HEK293 (cell line): ENCODE data around the gene SPNS1.

Source experiments
- GLIS1 ChIP-seq: fragments of 450-650 bp; formaldehyde crosslinking; IDR thresholded peaks from 2 replicates; pipeline ENCODE4 v1.5.1; 2016; ENCODE audit warnings: missing biosample characterization, missing genetic modification characterization
- IKZF3 ChIP-seq: fragments of 450-650 bp; IDR thresholded peaks from 2 replicates; pipeline ENCODE4 v1.5.0; 2018; ENCODE audit warnings: missing biosample characterization, mild to moderate bottlenecking, missing genetic modification characterization, moderate library complexity
- INSM2 ChIP-seq: fragments of 450-650 bp; formaldehyde crosslinking; IDR thresholded peaks from 2 replicates; pipeline ENCODE4 v1.5.1; 2016; ENCODE audit warnings: missing biosample characterization, missing genetic modification characterization
- KLF16 ChIP-seq: fragments of 450-650 bp; formaldehyde crosslinking; IDR thresholded peaks from 2 replicates; pipeline ENCODE4 v1.5.1; 2017; ENCODE audit warnings: missing biosample characterization, missing genetic modification characterization
- KLF8 ChIP-seq: fragments of 450-650 bp; formaldehyde crosslinking; IDR thresholded peaks from 2 replicates; pipeline ENCODE4 v1.5.1; 2016; ENCODE audit warnings: missing biosample characterization, missing genetic modification characterization
- OSR2 ChIP-seq: fragments of 450-650 bp; formaldehyde crosslinking; IDR thresholded peaks from 2 replicates; pipeline ENCODE4 v1.5.1; 2016; ENCODE audit warnings: missing biosample characterization, missing genetic modification characterization
- TCF7L2 ChIP-seq: IDR thresholded peaks from 2 replicates; pipeline ENCODE4 v1.6.1; 2011; ENCODE audit warnings: low read depth, mild to moderate bottlenecking, inconsistent platforms, low read length, moderate library complexity, borderline replicate concordance
- YY2 ChIP-seq: fragments of 450-650 bp; formaldehyde crosslinking; IDR thresholded peaks from 2 replicates; pipeline ENCODE4 v1.5.1; 2016; ENCODE audit warnings: missing biosample characterization, missing genetic modification characterization
- ZBTB17 ChIP-seq: fragments of 450-650 bp; formaldehyde crosslinking; IDR thresholded peaks from 2 replicates; pipeline ENCODE4 v1.5.1; 2016; ENCODE audit warnings: missing biosample characterization, missing genetic modification characterization
- ZNF121 ChIP-seq: fragments of 450-650 bp; formaldehyde crosslinking; IDR thresholded peaks from 2 replicates; pipeline ENCODE4 v1.5.1; 2016; ENCODE audit warnings: missing biosample characterization, missing genetic modification characterization
- ZNF19 ChIP-seq: fragments of 450-650 bp; formaldehyde crosslinking; IDR thresholded peaks from 2 replicates; pipeline ENCODE4; 2016; ENCODE audit warnings: missing biosample characterization, missing genetic modification characterization, low read depth
- ZNF274 ChIP-seq, 2 experiments: fragments of 200-500 bp in 1 of 2; fragments of 450-650 bp in 1 of 2; sonication (Bioruptor generic) in 1 of 2; formaldehyde crosslinking in 1 of 2; IDR thresholded peaks; 2 replicates each; pipeline versions ENCODE4 v1.5.1 to v1.6.1; 2014 to 2016; ENCODE audit warnings: borderline replicate concordance in 1 of 2, inconsistent platforms in 1 of 2, low read length in 1 of 2, missing biosample characterization in 1 of 2, missing genetic modification characterization in 1 of 2
- ZNF473 ChIP-seq: fragments of 450-650 bp; formaldehyde crosslinking; IDR thresholded peaks from 2 replicates; pipeline ENCODE4 v1.5.1; 2017; ENCODE audit warnings: missing biosample characterization, missing genetic modification characterization
- ZNF629 ChIP-seq: fragments of 450-650 bp; formaldehyde crosslinking; IDR thresholded peaks from 2 replicates; pipeline ENCODE4 v1.5.1; 2017; ENCODE audit warnings: missing biosample characterization, missing genetic modification characterization
- ZNF670 ChIP-seq: fragments of 450-650 bp; formaldehyde crosslinking; IDR thresholded peaks from 2 replicates; pipeline ENCODE4 v1.5.1; 2016; ENCODE audit warnings: missing biosample characterization, missing genetic modification characterization, low read depth
- ZNF792 ChIP-seq: fragments of 450-650 bp; formaldehyde crosslinking; IDR thresholded peaks from 2 replicates; pipeline ENCODE4 v1.5.1; 2016; ENCODE audit warnings: missing biosample characterization, missing genetic modification characterization
- ZNF837 ChIP-seq: fragments of 450-650 bp; formaldehyde crosslinking; IDR thresholded peaks from 2 replicates; pipeline ENCODE4 v1.5.1; 2016; ENCODE audit warnings: missing biosample characterization, missing genetic modification characterization
- TF ChIP-seq, protein P1 (sequence below): fragments of 450-650 bp; formaldehyde crosslinking; IDR thresholded peaks from 2 replicates; pipeline ENCODE4 v1.5.1; 2016; ENCODE audit warnings: missing biosample characterization, missing genetic modification characterization, borderline replicate concordance
- TF ChIP-seq, protein P2 (sequence below): fragments of 450-650 bp; formaldehyde crosslinking; conservative IDR thresholded peaks from 2 replicates; pipeline ENCODE4 v1.5.1; 2016; ENCODE audit warnings: low read depth, missing biosample characterization, missing genetic modification characterization
- TF ChIP-seq, protein P3 (sequence below): fragments of 450-650 bp; formaldehyde crosslinking; IDR thresholded peaks from 2 replicates; pipeline ENCODE4 v1.5.1; 2016; ENCODE audit warnings: missing biosample characterization, missing genetic modification characterization
- TF ChIP-seq, protein P4 (sequence below): fragments of 450-650 bp; formaldehyde crosslinking; IDR thresholded peaks from 2 replicates; pipeline ENCODE4 v1.5.1; 2016; ENCODE audit warnings: missing biosample characterization, missing genetic modification characterization
- TF ChIP-seq, protein P5 (sequence below): fragments of 450-650 bp; formaldehyde crosslinking; IDR thresholded peaks from 2 replicates; pipeline ENCODE4 v1.5.1; 2016; ENCODE audit warnings: missing biosample characterization, missing genetic modification characterization

Gene SPNS1

GRCh38 chr16:28950648-28951409 lies 23.7 kb upstream of the SPNS1 start, which contains the start of gene NFATC2IP (continued):
- TF ChIP-seq, protein P1, sequence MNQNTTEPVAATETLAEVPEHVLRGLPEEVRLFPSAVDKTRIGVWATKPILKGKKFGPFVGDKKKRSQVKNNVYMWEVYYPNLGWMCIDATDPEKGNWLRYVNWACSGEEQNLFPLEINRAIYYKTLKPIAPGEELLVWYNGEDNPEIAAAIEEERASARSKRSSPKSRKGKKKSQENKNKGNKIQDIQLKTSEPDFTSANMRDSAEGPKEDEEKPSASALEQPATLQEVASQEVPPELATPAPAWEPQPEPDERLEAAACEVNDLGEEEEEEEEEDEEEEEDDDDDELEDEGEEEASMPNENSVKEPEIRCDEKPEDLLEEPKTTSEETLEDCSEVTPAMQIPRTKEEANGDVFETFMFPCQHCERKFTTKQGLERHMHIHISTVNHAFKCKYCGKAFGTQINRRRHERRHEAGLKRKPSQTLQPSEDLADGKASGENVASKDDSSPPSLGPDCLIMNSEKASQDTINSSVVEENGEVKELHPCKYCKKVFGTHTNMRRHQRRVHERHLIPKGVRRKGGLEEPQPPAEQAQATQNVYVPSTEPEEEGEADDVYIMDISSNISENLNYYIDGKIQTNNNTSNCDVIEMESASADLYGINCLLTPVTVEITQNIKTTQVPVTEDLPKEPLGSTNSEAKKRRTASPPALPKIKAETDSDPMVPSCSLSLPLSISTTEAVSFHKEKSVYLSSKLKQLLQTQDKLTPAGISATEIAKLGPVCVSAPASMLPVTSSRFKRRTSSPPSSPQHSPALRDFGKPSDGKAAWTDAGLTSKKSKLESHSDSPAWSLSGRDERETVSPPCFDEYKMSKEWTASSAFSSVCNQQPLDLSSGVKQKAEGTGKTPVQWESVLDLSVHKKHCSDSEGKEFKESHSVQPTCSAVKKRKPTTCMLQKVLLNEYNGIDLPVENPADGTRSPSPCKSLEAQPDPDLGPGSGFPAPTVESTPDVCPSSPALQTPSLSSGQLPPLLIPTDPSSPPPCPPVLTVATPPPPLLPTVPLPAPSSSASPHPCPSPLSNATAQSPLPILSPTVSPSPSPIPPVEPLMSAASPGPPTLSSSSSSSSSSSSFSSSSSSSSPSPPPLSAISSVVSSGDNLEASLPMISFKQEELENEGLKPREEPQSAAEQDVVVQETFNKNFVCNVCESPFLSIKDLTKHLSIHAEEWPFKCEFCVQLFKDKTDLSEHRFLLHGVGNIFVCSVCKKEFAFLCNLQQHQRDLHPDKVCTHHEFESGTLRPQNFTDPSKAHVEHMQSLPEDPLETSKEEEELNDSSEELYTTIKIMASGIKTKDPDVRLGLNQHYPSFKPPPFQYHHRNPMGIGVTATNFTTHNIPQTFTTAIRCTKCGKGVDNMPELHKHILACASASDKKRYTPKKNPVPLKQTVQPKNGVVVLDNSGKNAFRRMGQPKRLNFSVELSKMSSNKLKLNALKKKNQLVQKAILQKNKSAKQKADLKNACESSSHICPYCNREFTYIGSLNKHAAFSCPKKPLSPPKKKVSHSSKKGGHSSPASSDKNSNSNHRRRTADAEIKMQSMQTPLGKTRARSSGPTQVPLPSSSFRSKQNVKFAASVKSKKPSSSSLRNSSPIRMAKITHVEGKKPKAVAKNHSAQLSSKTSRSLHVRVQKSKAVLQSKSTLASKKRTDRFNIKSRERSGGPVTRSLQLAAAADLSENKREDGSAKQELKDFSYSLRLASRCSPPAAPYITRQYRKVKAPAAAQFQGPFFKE (tag by site-specific recombination): no peak
- no peak for TF ChIP-seq ZNF473 (tag by site-specific recombination)
- TF ChIP-seq ZBTB17 (tag by site-specific recombination): peak; percentile 84
- TF ChIP-seq GLIS1 (tag by site-specific recombination): peak; percentile 50; the same call in 1 of the 2 replicates
- peak; percentile 39; the same call in 1 of the 2 replicates for TF ChIP-seq ZNF629 (tag by site-specific recombination)
- TF ChIP-seq YY2 (tag by site-specific recombination): peak; percentile 87
- TF ChIP-seq, protein P2, sequence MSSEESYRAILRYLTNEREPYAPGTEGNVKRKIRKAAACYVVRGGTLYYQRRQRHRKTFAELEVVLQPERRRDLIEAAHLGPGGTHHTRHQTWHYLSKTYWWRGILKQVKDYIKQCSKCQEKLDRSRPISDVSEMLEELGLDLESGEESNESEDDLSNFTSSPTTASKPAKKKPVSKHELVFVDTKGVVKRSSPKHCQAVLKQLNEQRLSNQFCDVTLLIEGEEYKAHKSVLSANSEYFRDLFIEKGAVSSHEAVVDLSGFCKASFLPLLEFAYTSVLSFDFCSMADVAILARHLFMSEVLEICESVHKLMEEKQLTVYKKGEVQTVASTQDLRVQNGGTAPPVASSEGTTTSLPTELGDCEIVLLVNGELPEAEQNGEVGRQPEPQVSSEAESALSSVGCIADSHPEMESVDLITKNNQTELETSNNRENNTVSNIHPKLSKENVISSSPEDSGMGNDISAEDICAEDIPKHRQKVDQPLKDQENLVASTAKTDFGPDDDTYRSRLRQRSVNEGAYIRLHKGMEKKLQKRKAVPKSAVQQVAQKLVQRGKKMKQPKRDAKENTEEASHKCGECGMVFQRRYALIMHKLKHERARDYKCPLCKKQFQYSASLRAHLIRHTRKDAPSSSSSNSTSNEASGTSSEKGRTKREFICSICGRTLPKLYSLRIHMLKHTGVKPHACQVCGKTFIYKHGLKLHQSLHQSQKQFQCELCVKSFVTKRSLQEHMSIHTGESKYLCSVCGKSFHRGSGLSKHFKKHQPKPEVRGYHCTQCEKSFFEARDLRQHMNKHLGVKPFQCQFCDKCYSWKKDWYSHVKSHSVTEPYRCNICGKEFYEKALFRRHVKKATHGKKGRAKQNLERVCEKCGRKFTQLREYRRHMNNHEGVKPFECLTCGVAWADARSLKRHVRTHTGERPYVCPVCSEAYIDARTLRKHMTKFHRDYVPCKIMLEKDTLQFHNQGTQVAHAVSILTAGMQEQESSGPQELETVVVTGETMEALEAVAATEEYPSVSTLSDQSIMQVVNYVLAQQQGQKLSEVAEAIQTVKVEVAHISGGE: peak; percentile 84; the same call in 1 of the 2 replicates
- TF ChIP-seq ZNF670: no peak
- no peak for TF ChIP-seq OSR2 (tag by site-specific recombination)
- TF ChIP-seq, protein P3, sequence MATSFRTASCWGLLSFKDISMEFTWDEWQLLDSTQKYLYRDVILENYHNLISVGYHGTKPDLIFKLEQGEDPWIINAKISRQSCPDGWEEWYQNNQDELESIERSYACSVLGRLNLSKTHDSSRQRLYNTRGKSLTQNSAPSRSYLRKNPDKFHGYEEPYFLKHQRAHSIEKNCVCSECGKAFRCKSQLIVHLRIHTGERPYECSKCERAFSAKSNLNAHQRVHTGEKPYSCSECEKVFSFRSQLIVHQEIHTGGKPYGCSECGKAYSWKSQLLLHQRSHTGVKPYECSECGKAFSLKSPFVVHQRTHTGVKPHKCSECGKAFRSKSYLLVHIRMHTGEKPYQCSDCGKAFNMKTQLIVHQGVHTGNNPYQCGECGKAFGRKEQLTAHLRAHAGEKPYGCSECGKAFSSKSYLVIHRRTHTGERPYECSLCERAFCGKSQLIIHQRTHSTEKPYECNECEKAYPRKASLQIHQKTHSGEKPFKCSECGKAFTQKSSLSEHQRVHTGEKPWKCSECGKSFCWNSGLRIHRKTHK: no peak
- TF ChIP-seq ZNF274 (IDR thresholded peaks at IDR 0.05; ENCODE audit: low read length): no peak
- TF ChIP-seq ZNF274 (tag by site-specific recombination; IDR thresholded peaks at IDR 0.05; ENCODE audit: borderline replicate concordance): no peak
- TF ChIP-seq, protein P4, sequence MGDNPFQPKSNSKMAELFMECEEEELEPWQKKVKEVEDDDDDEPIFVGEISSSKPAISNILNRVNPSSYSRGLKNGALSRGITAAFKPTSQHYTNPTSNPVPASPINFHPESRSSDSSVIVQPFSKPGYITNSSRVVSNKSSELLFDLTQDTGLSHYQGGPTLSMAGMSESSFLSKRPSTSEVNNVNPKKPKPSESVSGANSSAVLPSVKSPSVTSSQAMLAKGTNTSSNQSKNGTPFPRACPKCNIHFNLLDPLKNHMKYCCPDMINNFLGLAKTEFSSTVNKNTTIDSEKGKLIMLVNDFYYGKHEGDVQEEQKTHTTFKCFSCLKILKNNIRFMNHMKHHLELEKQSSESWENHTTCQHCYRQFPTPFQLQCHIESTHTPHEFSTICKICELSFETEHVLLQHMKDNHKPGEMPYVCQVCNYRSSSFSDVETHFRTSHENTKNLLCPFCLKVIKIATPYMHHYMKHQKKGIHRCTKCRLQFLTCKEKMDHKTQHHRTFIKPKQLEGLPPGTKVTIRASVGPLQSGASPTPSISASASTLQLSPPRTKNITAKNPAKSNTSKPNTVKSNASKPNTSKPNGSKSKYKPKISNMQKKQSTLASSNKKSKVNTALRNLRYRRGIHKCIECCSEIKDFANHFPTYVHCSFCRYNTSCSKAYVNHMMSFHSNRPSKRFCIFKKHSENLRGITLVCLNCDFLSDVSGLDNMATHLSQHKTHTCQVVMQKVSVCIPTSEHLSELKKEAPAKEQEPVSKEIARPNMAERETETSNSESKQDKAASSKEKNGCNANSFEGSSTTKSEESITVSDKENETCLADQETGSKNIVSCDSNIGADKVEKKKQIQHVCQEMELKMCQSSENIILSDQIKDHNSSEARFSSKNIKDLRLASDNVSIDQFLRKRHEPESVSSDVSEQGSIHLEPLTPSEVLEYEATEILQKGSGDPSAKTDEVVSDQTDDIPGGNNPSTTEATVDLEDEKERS (tag by site-specific recombination): no peak
- TF ChIP-seq ZNF19 (tag by site-specific recombination): no peak
- TF ChIP-seq IKZF3 (tag by site-specific recombination): no peak
- TF ChIP-seq KLF8: peak; percentile 64; the same call in 1 of the 2 replicates
- TF ChIP-seq, protein P5, sequence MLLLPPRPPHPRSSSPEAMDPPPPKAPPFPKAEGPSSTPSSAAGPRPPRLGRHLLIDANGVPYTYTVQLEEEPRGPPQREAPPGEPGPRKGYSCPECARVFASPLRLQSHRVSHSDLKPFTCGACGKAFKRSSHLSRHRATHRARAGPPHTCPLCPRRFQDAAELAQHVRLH (tag by site-specific recombination): no peak
- TF ChIP-seq TCF7L2: no peak
- no peak for TF ChIP-seq INSM2 (tag by site-specific recombination)
- TF ChIP-seq ZNF792 (tag by site-specific recombination): 0 out of 2 replicates have a peak, but pooled peaks have one; percentile 10
- no peak for TF ChIP-seq ZNF837 (tag by site-specific recombination)
- no peak for TF ChIP-seq ZNF121 (tag by site-specific recombination)
- TF ChIP-seq KLF16: no peak; the same call in none of the 2 replicates
